Chondrocyte (in vitro differentiated cells): ENCODE data around the gene MYH10. TPM values are rescaled to one million over a fixed set of nuclear protein-coding genes. Genes with fewer than 3 reads are reported as not detected.

Experiments used
- DNase-seq: peaks from one replicate; pipeline ENCODE4 v3.0.0; 2021; ENCODE audit warnings: mixed read lengths, low spot score
- H3K27ac Mint-ChIP-seq: one replicate; pipeline ENCODE4 v1.8.0; 2021; ENCODE audit warnings: mild to moderate bottlenecking, moderate library complexity, mixed read lengths; ENCODE audit not compliant: unreplicated experiment
- H3K27me3 Mint-ChIP-seq: 2 replicates; pipeline ENCODE4 v1.8.0; 2021; ENCODE audit warnings: low read depth, mixed read lengths
- H3K36me3 Mint-ChIP-seq: 2 replicates; pipeline ENCODE4 v1.8.0; 2021; ENCODE audit warnings: low read depth, mixed read lengths
- H3K4me1 Mint-ChIP-seq: 2 replicates; pipeline ENCODE4 v1.8.0; 2021; ENCODE audit warnings: low read depth, mild to moderate bottlenecking, mixed read lengths
- H3K4me3 Mint-ChIP-seq: one replicate; pipeline ENCODE4 v1.8.0; 2021; ENCODE audit warnings: mild to moderate bottlenecking, moderate library complexity, mixed read lengths; ENCODE audit not compliant: unreplicated experiment
- H3K9me3 Mint-ChIP-seq: 2 replicates; pipeline ENCODE4 v1.8.0; 2021; ENCODE audit warnings: low read depth, mixed read lengths
- CTCF ChIP-seq: fragments of 200-600 bp; sonication (generic); IDR thresholded peaks from 2 replicates; pipeline ENCODE4 v1.5.0; 2021; ENCODE audit warnings: antibody characterized with exemption, mild to moderate bottlenecking, moderate library complexity
- total RNA-seq: library from RNA; stranded (reverse); gene quantifications from 3 replicates; pipeline ENCODE4 v1.2.1, GENCODE V29; 2021

The MYH10 gene
- total RNA-seq, 1 donor from 2014 or later = 296 TPM

DNA sequence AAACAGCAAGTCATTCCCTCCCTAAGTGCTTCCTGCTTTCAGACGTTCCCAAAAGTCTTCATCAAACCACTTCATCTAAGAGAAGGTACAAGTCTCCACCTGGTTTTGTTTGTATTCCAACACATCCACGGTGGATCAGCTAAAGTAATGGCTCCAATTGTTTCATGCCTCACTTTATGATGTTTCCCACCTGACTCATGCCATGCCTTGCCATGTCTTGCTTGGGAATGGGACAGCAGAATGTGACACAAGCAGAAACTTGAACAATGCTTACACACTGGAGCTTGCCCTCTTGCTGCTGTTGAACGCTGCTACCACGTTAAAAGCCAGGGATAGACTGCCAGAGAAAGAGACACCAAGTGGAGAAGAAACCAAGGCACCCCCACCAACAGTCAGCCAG is 43.8 kb downstream of the MYH10 start:
- Mint-ChIP-seq H3K27ac (no peak overlapping the region), H3K4me1 (peaks cover 41% of the 10 kb centered on the region), H3K9me3 (no peaks in the 10 kb centered on the region), H3K36me3 (peaks cover 28% of the 10 kb centered on the region), H3K4me3 (no peak overlapping the region), H3K27me3 (no peaks in the 10 kb centered on the region)
- DNase-seq = no peak
- TF ChIP-seq CTCF = no peak

GRCh38 chr17:8585911-8586310 is 44.6 kb downstream of the MYH10 start:
- DNase-seq = no peak
- no peaks in the 10 kb centered on the region for H3K27me3 Mint-ChIP-seq
- H3K36me3 Mint-ChIP-seq = peaks cover 29% of the 10 kb centered on the region
- H3K4me3 Mint-ChIP-seq = no peak overlapping the region
- no peak overlapping the region for H3K27ac Mint-ChIP-seq
- H3K4me1 Mint-ChIP-seq = peaks cover 43% of the 10 kb centered on the region
- H3K9me3 Mint-ChIP-seq = no peaks in the 10 kb centered on the region
- TF ChIP-seq CTCF = no peak

- Mint-ChIP-seq H3K27me3 (no peaks in the 10 kb centered on the region), H3K36me3 (peaks cover 28% of the 10 kb centered on the region), H3K9me3 (no peaks in the 10 kb centered on the region), H3K4me3 (no peak overlapping the region), H3K27ac (no peak overlapping the region), H3K4me1 (peaks cover 44% of the 10 kb centered on the region)
- DNase-seq = no peak
- TF ChIP-seq CTCF = no peak
Observed at GRCh38 chr17:8583954-8584353, 46.6 kb downstream of the MYH10 start.

DNA sequence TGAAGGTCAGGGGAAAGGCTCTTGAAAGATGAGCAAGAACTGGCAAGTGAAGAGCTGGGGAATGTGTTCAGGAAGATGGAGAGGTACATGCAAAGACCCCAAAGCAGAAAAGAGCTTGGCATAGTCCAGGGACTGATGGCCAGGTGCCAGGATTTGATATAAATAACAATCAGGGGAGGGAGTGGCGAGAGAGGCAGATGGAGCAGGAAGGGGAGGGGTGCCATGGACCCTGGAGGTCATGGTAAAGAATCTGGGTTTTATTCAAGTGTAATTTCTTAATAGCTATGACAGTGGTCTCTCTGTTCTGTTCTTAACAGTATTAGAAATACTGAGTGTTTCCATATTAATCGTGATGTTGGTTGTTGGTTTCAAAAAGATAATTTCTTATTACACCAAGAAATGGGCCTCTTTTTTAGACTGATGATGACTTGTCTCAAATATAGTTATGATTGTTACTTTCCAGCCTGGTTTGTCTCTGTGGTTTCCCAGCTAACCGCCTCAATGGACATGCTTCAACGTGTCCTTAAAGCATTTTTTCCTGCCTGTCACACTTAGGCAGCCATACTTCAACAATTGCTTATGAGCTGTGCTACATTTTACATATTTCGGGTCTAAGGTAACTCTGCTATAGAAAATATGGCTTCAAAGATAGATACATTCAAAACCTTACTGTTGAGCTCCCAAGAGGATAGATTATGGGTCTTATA is 49.4 kb downstream of the MYH10 start:
- no peak for TF ChIP-seq CTCF
- Mint-ChIP-seq H3K4me1 (peaks cover 28% of the 10 kb centered on the region), H3K27ac (peak overlapping the region; percentile 70), H3K4me3 (no peak overlapping the region), H3K27me3 (no peaks in the 10 kb centered on the region), H3K36me3 (peaks cover 9% of the 10 kb centered on the region), H3K9me3 (no peaks in the 10 kb centered on the region)
- no peak for DNase-seq

DNA sequence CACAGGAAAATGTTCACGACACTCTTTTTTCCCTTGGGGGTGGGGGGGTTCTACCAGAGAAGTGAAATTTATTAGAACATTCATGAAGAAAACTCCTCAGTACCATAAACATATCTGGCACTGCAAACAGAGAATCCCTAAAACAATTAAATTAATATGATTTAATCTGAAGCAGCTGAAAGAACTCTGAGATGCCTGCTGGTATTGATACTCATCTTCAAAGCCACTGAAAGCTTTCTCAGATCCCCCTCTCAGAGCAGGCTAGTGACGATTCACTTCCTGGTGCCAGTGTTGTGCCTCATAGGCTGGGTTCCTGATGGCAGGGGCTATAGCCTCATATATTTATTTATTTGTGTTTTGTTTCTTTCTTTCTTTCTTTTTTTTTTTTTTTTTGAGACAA is 52.7 kb downstream of the MYH10 start:
- TF ChIP-seq CTCF = no peak

More for the DNA sequence above, 52.7 kb downstream of the MYH10 start:
- Mint-ChIP-seq H3K4me3 (no peak overlapping the region), H3K4me1 (peaks cover 23% of the 10 kb centered on the region), H3K27me3 (no peaks in the 10 kb centered on the region), H3K36me3 (peaks cover 13% of the 10 kb centered on the region), H3K9me3 (no peaks in the 10 kb centered on the region), H3K27ac (no peak overlapping the region)
- DNase-seq = no peak
